HG03108 (cell line): ENCODE data around the gene YTHDC1.
A peak's percentile ranks its signal among the peaks of the same experiment; 100 is the strongest.

Source experiments
- ATAC-seq: cut with Tn5 transposase; IDR thresholded peaks from one replicate; pipeline ENCODE4 v1.9.1; 2021; ENCODE audit warnings: moderate library complexity; ENCODE audit not compliant: unreplicated experiment

The YTHDC1 gene

GRCh38 chr4:68359508-68359907 lies 9.6 kb upstream of the YTHDC1 start:
- ATAC-seq, result peak; percentile 73

GRCh38 chr4:68358988-68359387 lies 9.1 kb upstream of the YTHDC1 start:
- ATAC-seq, result no peak

GRCh38 chr4:68352791-68353190 lies 2.9 kb upstream of the YTHDC1 start:
- no peak for ATAC-seq

DNA sequence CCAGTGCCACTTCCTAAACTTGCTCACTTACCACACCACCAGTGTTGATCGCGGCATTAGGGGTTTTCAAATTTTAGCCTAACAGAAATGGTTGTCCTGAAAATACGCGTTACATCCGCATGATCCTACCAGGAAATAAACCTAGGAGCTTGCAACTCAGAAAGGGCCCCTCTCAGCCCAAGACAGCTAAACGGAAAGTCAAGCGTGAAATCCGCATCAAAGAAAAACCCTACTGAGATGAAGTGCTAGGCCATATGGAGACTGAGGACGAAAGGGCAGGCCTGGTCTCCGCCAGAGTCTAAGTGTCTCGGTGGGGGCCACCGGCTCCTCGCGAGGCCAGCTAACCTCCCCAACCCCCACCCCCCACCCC lies 626 bp downstream of the YTHDC1 start:
- ATAC-seq, result peak; percentile 4

- ATAC-seq, result no peak
Measured at GRCh38 chr4:68348577-68348976, 1.3 kb downstream of the YTHDC1 start.

DNA sequence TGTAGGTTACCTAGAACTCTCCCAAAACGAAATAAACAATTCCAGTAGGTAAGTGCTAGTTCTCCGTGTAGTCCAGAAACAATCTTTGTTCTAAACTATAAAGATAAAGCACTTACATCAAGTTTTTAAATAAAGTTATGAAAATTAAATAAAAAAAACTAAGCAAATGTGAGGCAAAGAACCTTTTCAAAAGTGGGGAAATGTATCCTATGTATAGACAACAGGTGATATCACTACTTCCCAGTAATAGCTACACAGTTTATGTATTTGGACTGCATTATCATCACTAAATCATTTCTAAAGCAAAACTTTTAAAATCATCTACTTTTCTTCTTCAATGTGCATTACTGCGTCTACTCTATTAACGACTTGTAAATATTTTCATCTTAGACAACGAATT lies 2.0 kb downstream of the YTHDC1 start:
- ATAC-seq, result no peak

- no peak for ATAC-seq
Measured at GRCh38 chr4:68346461-68346860, 3.4 kb downstream of the YTHDC1 start.

DNA sequence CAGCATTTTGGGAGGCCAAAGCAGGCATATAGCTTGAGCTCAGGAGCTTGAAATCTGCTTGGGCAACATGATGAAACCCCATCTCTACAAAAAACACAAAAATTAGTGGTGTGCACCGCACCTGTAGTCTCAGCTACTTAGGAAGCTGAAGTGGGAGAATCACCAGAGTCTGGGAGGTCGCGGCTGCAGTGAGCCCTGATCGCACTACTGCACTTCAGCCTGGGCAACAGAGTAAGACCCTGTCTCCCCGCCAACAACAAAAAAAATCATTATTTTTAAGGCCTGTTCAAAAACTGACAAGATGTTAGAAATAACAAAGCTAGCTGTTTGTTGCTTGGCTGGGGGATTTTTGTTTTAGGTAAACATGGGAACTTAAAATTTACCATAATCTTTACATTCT lies 5.1 kb downstream of the YTHDC1 start:
- ATAC-seq, result no peak

DNA sequence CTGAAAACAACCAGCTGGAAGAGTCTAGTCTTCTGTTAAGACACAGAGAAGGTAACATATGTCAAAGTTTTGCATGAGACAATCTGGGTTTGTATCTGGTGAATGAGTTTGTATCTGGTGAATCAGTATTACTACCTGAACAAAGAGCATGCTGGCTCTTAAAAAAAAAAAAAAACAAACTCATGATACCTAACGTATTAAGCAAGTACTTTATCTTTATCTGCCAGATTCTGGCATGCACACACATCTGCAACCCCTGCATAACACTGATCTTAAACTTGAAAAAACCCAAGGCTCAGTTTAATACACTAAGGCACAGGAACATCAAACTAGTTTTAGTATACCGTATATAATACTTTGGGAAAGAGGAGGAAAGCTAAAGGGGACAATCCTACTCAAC lies 5.8 kb downstream of the YTHDC1 start:
- ATAC-seq, result no peak

GRCh38 chr4:68342134-68342533 lies 7.8 kb downstream of the YTHDC1 start:
- ATAC-seq, result no peak

GRCh38 chr4:68338625-68339024 lies 11.3 kb downstream of the YTHDC1 start:
- ATAC-seq, result no peak

DNA sequence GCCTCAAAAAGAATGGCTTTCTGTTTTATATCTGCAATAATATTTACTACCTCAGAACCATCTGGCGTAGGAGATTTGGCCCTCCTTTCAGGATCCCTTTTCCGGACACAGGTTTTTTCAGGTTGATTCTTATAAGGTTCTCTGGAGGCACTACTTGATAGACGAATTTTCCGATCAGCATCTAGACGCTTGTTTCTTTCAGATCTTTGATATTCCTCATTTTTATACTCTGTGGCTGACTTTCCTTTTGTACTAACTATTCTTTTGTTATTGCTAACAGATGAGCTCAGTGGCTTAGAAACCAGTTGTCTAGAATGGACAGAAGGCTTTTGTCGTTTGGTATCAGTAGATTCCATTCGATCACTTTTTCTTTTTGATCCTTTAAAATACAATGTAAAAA lies 12.4 kb downstream of the YTHDC1 start:
- ATAC-seq, result no peak

DNA sequence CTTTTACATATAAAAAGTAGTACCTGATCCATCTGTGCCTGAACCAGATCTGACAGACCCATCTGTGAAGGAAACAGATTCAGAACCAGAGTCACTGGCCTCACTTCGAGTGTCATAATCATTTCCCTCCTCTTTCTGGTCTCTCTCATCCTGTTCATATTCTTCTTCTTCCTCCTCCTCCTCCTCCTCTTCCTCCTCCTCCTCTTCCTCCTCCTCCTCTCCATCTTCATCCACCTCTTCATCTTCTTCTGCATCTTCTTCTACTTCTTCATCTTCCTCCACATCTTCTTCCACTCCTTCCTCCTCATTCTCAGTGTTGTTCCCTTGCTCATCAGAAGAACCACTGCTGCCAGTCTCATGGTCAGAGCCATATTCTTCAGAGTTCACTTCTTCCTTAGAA lies 12.9 kb downstream of the YTHDC1 start:
- ATAC-seq, result no peak

GRCh38 chr4:68336530-68336929 lies 13.4 kb downstream of the YTHDC1 start:
- ATAC-seq, result no peak

GRCh38 chr4:68326141-68326540 lies 23.7 kb downstream of the YTHDC1 start:
- no peak for ATAC-seq

DNA sequence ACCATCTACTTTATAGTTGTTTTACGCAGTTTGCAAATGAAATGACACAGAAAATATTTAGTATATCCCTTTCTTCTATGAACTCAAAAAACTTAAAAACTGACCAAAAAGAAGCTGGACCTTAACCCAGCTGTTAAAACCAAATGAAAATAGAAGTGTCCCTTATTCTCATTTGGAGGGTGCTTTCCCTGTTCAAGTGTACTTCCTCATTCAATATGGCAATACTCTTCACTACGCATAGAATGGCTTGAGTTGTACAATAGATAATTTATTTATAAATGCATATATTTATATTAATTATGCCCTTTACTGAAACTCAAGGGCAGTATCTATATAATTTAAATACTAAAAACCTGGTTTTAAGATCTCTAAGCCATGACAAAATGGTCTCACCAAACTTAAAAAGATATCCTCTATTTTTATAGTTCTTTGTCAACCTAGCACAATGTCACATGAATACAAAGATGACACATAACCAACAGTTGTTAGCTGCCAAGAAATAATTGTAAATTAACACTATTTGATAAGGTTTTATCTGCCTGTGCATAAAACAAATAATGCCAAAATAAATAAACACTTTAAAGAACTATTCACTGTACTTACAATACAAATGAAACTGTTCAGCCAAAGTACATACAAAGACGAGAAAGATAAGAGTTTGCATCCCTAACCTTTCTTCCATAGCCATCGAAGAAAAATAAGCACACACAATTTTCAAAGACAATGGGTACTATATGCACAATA lies 25.2 kb downstream of the YTHDC1 start:
- no peak for ATAC-seq

- ATAC-seq, result no peak
Measured at GRCh38 chr4:68319040-68319439, 30.9 kb downstream of the YTHDC1 start.

- ATAC-seq, result no peak
Measured at GRCh38 chr4:68316193-68316969, 33.5 kb downstream of the YTHDC1 start.

GRCh38 chr4:68310651-68311247 lies 39.1 kb downstream of the YTHDC1 start:
- ATAC-seq, result no peak

DNA sequence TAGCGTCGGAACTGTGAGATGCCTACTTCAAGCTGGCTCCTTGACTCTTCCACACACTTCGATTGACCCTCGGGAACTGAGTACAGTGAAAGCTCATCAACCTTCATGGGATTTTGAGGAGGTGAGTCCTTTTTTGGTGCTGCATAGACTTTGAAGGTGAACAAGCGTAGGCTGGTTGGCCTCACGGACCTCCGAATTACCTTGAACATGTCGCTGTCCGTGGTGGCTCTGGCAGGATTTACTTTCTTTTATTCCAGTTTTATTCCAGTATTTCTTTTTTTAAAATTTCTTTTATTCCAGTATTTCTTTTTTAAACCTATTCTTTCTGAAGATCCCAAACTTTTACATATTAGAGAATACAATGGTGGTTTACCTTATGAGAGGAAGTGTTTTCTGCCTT lies 45.2 kb downstream of the YTHDC1 start:
- ATAC-seq, result no peak

- ATAC-seq, result no peak
Measured at GRCh38 chr4:68299492-68300457, 50.1 kb downstream of the YTHDC1 start.
